WERI-Rb-1 (cell line): ENCODE results near the gene FAM8A1.
"Not testable (repeated sequence)": the region's sequence is repeated elsewhere in the genome, so short reads cannot be mapped to it uniquely, and the experiment has no call there.

Experiments
- DNase-seq: peaks from one replicate; pipeline ENCODE4 v3.0.0-alpha.2; 2020
- H3K27ac ChIP-seq: fragments of 250-450 bp; sonication (Bioruptor Pico); 2 replicates; pipeline ENCODE4 v1.5.1; 2020; ENCODE audit warnings: mild to moderate bottlenecking, moderate library complexity
- H3K27me3 ChIP-seq: fragments of 250-450 bp; sonication (Bioruptor Pico); 2 replicates; pipeline ENCODE4 v1.5.1; 2021; ENCODE audit warnings: mild to moderate bottlenecking, low read depth, moderate library complexity; ENCODE audit not compliant: insufficient read depth, severe bottlenecking
- H3K36me3 ChIP-seq: fragments of 250-450 bp; sonication (Bioruptor Pico); 2 replicates; pipeline ENCODE4 v1.5.1; 2020; ENCODE audit warnings: mild to moderate bottlenecking, moderate library complexity
- H3K4me3 ChIP-seq: 2 replicates; pipeline ENCODE4 v1.5.1; 2011; ENCODE audit warnings: low read depth, mild to moderate bottlenecking, control low read depth, low read length
- H3K9me3 ChIP-seq: fragments of 250-450 bp; sonication (Bioruptor Pico); 2 replicates; pipeline ENCODE4 v1.5.1; 2021; ENCODE audit warnings: mild to moderate bottlenecking, moderate library complexity; ENCODE audit not compliant: severe bottlenecking
- TF ChIP-seq, protein P1 (sequence below): IDR thresholded peaks from 2 replicates; pipeline ENCODE4 v1.5.1; 2011; ENCODE audit warnings: low read depth, mild to moderate bottlenecking, control low read depth, inconsistent platforms, low read length

FAM8A1 gene

DNA sequence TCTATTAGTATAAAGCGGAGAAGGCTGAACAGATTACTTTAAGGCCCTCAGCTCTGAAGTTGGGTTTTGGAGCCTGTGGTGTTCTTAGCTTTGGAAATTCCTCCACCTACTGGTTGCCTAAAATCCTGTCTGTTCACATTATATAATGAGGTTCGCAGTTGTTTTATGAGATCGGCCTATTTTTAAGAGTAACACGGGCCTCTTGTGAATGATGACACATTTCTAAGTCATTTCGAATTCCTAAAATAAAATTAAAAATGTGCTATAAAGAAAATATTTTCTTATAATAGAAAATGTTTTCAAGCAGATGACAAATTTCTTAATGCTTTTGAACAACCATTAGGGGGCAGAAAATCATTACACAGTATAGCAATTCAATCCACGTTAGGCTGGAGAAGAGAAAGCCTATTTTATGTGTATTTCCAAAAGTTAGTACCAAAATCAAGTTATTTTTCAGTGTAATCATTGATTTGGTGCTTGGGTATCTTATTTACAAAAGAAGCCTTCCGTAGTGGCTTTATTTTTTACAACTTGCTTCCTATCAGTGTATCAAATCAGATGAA lies 15.8 kb upstream of the FAM8A1 start:
- TF ChIP-seq, protein P1, sequence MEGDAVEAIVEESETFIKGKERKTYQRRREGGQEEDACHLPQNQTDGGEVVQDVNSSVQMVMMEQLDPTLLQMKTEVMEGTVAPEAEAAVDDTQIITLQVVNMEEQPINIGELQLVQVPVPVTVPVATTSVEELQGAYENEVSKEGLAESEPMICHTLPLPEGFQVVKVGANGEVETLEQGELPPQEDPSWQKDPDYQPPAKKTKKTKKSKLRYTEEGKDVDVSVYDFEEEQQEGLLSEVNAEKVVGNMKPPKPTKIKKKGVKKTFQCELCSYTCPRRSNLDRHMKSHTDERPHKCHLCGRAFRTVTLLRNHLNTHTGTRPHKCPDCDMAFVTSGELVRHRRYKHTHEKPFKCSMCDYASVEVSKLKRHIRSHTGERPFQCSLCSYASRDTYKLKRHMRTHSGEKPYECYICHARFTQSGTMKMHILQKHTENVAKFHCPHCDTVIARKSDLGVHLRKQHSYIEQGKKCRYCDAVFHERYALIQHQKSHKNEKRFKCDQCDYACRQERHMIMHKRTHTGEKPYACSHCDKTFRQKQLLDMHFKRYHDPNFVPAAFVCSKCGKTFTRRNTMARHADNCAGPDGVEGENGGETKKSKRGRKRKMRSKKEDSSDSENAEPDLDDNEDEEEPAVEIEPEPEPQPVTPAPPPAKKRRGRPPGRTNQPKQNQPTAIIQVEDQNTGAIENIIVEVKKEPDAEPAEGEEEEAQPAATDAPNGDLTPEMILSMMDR = peak; percentile 75
- Histone ChIP-seq H3K27me3 (no peaks in the 10 kb centered on the region), H3K9me3 (peaks cover 8% of the 10 kb centered on the region), H3K36me3 (no peaks in the 10 kb centered on the region), H3K27ac (no peak overlapping the region), H3K4me3 (peak overlapping the region; percentile 26)
- peak; percentile 51 for DNase-seq

DNA sequence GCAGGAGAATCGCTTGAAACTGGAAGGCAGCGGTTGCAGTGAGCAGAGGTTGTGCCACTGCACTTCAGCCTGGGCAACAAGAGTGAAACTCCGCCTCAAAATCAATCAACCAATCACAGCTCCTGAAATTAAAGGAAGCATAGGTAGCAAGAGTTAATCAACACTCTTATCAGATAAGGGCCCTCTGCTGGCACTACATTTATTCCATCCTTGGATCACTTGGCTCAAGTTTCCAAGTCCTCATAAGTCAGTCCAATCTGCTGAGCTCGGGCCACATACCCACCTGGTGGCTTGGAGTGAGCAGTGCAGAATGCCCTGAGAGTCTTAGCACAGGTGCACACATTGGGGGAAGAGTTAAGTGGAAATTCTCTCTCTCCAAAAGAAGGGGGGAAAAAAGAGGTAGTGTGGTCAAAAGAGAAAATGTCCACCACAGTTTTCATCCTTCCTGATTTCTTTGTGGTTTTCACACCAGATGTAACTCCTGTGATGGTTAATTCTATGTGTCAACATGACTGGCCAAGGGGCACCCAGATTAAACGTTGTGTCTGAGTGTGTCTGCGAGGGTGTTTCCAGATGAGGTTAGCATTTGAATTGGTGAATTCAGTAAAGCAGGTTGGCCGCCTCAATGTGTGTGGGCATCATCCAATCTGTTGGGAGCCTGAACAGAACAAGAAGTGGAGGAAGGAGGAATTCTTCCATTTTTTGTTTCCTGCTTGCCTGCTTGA lies 14.2 kb upstream of the FAM8A1 start:
- Histone ChIP-seq H3K27ac (no peak overlapping the region), H3K9me3 (peaks cover under 1% of the 10 kb centered on the region), H3K4me3 (no peak overlapping the region), H3K27me3 (no peaks in the 10 kb centered on the region), H3K36me3 (no peaks in the 10 kb centered on the region)
- DNase-seq = peak; percentile 69
- TF ChIP-seq, protein P1 = peak; percentile 62

- not testable (repeated sequence) for DNase-seq, H3K27me3 ChIP-seq, H3K36me3 ChIP-seq, H3K4me3 ChIP-seq, H3K9me3 ChIP-seq, H3K27ac ChIP-seq
Observed at GRCh38 chr6:17586623-17587022, 13.5 kb upstream of the FAM8A1 start.

GRCh38 chr6:17588011-17588410 lies 12.1 kb upstream of the FAM8A1 start:
- no peaks in the 10 kb centered on the region for H3K27me3 ChIP-seq
- DNase-seq = no peak
- H3K9me3 ChIP-seq = no peaks in the 10 kb centered on the region
- no peak overlapping the region for H3K27ac ChIP-seq
- no peaks in the 10 kb centered on the region for H3K36me3 ChIP-seq
- TF ChIP-seq, protein P1 = no peak
- no peak overlapping the region for H3K4me3 ChIP-seq

DNA sequence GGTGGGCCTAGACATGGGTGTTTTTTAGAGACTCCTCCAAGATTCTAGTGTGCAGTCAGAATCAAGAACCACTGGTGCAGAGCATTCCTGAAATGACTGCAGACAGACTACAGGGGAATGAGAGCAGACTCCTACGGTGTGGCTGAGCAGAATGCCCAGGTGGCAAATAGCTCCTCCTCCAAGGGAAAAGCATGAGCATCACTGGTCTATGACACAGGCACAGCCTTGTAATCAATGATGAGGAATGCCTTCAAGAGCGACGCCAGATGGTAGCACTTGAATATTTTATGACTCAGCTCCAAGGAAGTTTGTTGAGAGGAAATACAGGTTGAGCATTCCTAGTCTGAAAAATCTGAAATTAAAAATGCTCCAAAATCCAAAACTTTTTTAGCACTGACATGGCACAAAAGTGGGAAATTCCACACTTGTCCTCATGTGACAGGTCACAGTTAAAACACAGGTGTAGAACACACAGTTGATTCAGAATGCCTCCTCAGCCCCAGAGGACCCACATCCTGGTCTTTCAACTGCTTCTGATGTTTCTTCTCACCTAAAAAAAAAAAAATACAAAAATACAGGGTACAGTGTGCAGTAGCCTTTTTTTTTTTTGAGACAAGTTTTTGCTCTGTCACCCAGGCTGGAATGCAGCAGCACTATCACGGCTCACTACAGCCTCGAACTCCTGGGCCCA lies 10.6 kb upstream of the FAM8A1 start:
- no peaks in the 10 kb centered on the region for H3K27me3 ChIP-seq
- no peaks in the 10 kb centered on the region for H3K9me3 ChIP-seq
- H3K36me3 ChIP-seq = no peaks in the 10 kb centered on the region
- TF ChIP-seq, protein P1 = no peak
- H3K4me3 ChIP-seq = no peak overlapping the region
- no peak for DNase-seq
- H3K27ac ChIP-seq = no peak overlapping the region

DNA sequence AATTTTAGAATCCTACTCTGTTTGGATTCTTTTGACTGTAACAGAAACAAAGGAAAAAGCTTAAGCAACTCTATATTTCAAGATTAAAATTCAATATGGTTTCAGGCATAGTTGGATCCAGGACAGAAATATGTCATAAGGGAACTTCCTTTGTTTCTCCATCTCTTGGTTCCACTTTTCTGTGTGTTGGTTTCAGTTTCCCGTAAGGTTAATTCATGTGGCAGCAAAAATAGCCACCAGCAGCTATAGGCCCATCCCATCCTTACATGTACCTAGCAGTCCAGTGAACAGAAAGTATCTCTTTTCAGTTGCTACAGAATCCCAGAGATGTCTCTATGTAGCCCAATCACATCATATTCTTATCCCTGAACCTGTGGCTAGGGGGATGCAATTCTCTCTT lies 8.8 kb upstream of the FAM8A1 start:
- TF ChIP-seq, protein P1 = no peak
- no peaks in the 10 kb centered on the region for H3K9me3 ChIP-seq
- H3K27ac ChIP-seq = no peak overlapping the region
- no peaks in the 10 kb centered on the region for H3K36me3 ChIP-seq
- H3K27me3 ChIP-seq = no peaks in the 10 kb centered on the region
- no peak for DNase-seq
- no peak overlapping the region for H3K4me3 ChIP-seq
